HG03520 (cell line): Measurements from ENCODE around the gene FZR1.
"Not testable (repeated sequence)": the region's sequence is repeated elsewhere in the genome, so short reads cannot be mapped to it uniquely, and the experiment has no call there.

Experiments
- ATAC-seq: cut with Tn5 transposase; IDR thresholded peaks from one replicate; pipeline ENCODE4 v1.9.1; 2021; ENCODE audit warnings: mild to moderate bottlenecking, moderate library complexity; ENCODE audit not compliant: unreplicated experiment

FZR1 gene

DNA sequence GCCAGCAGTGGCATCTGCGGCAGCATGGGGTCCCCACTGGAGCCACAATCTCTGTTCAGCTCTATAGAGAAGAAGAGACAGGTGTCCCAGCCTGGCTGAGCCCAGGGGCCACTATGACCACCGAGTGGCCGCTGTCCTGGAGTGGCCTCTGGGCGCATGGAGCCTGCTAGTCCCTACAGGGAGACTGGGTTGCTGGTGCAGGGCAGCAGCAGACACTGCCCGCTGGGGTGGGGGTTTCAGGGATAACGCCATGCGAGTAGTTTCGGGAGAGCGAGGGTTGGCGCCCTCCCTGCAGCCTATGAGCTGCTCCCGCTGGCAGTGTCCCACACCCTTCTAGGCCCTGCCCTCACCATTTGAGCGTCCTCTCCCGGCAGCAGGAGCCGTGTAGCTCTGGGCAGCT, 22.0 kb downstream of the FZR1 start:
- ATAC-seq: no peak

DNA sequence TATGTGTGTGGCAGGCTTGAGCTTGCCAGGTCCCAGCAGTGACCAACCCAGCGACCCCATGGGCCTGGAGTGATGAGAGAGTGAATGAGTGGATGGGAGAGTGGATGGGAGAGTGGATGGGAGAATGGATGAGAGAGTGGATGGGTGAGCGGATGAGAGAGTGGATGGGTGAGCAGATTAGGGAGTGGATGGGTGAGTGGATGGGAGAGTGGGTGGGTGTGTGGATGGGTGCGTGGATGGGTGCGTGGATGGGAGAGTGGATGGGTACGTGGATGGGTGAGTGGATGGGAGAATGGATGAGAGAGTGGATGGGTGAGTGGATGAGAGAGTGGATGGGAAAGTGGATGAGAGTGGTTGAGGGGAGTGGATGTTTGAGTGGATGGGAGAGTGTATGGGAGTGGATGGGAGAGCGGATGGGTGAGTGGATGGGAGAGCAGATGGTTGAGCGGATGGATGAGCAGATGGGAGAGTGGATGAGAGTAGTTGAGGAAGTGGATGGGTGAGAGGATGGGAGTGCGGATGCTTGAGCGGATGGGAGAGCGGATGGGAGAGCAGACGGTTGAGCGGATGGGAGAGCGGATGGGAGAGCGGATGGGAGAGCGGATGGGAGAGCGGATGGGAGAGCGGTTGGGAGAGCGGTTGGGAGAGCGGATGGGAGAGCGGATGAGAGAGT, 22.6 kb downstream of the FZR1 start:
- ATAC-seq: no peak

DNA sequence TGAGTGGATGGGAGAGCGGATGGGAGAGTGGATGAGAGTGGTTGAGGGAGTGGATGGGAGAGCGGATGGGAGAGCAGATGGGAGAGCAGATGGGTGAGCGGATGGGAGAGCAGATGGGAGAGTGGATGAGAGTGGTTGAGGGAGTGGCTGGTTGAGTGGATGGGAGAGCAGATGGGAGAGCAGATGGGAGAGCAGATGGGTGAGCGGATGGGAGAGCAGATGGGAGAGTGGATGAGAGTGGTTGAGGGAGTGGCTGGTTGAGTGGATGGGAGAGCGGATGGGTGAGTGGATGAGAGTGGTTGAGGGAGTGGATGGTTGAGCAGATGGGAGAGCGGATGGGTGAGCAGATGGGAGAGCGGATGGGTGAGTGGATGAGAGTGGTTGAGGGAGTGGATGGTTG, 23.2 kb downstream of the FZR1 start:
- ATAC-seq: not testable (repeated sequence)

DNA sequence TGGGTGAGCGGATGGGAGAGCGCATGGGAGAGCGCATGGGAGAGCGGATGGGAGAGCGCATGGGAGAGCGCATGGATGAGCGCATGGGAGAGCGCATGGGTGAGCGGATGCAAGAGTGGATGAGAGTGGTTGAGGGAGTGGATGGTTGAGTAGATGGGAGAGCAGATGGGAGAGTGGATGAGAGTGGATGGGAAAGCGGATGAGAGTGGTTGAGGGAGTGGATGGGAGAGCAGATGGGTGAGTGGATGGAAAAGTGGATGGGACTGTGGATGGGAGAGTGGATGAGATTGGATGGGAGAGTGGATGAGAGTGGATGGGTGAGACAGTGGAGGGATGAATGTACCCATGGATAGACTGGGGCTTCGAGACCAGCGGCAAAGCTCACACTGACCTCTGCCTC, 24.3 kb downstream of the FZR1 start:
- no peak for ATAC-seq

DNA sequence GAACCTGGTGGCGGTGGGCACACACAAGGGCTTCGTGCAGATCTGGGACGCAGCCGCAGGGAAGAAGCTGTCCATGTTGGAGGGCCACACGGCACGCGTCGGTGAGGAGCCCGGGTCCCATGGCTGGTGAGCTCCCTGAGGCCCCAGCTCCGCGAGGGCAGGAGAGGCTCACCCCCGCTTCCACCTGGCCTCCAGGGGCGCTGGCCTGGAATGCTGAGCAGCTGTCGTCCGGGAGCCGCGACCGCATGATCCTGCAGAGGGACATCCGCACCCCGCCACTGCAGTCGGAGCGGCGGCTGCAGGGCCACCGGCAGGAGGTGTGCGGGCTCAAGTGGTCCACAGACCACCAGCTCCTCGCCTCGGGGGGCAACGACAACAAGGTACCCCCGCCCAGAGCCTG, 25.6 kb downstream of the FZR1 start:
- no peak for ATAC-seq

DNA sequence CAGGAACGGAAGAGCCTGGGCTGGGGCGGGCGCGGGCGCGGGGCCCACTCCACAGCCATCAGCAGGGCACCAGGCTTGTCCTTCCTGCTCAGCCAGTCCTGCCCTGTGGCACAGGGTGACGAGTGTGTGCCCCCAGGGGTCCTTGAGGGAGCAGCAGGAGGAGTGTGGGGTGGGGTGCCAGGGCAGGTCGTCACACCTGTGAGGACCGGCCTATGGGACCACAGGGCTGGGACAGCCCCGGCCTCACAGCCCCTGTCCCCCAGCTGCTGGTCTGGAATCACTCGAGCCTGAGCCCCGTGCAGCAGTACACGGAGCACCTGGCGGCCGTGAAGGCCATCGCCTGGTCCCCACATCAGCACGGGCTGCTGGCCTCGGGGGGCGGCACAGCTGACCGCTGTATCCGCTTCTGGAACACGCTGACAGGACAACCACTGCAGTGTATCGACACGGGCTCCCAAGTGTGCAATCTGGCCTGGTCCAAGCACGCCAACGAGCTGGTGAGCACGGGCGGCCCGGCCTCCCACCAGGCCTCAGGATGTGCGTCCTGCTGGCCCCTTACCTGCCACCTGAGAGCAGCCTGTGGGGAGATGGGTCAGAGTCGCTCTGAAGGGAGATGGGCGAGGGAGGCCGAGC, 26.2 kb downstream of the FZR1 start:
- no peak for ATAC-seq

DNA sequence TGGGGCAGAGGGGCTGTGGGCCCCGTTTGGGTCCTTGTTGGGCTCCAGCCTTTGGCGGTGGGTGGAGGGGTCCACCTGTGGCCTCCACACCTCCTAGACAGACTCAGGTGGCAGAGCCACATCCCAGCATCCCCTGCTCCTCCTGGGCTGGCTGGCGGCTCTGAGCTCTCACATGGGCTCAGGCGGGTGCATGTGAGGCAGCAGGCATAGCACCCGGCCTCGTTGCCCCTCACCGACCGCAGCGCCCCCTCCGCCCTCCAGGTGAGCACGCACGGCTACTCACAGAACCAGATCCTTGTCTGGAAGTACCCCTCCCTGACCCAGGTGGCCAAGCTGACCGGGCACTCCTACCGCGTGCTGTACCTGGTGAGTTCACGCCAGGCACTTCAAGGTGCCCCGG, 26.9 kb downstream of the FZR1 start:
- no peak for ATAC-seq

DNA sequence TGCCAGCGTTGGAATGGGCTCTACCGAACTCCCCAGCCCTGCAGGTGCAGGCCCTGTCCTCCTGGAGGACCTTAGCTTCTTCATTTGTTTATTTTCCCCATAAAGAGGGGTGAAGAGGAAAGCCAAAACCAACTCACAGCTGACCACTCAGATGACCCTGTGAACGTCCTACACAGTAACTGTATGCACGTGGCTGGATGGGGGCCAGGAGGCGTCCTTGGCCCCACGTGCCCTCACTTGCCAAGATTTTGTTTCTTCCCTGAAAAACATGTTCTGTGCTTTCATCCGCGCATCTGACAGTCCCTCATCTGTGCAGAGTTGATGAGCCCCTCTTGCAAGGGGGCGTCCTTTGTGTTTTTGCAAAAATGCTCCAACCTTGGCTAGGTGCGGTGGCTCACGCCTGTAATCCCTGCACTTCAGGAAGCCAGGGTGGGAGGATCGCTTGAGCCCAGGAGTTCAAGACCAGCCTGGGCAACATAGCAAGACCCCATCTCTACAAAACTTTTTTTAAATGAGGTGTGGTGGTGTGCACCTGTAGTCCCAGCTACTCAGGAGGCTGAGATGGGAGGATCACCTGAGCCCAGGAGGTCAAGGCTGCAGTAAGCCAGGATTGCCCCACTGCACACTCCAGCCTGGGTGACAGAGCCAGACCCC, 27.6 kb downstream of the FZR1 start:
- ATAC-seq: no peak

DNA sequence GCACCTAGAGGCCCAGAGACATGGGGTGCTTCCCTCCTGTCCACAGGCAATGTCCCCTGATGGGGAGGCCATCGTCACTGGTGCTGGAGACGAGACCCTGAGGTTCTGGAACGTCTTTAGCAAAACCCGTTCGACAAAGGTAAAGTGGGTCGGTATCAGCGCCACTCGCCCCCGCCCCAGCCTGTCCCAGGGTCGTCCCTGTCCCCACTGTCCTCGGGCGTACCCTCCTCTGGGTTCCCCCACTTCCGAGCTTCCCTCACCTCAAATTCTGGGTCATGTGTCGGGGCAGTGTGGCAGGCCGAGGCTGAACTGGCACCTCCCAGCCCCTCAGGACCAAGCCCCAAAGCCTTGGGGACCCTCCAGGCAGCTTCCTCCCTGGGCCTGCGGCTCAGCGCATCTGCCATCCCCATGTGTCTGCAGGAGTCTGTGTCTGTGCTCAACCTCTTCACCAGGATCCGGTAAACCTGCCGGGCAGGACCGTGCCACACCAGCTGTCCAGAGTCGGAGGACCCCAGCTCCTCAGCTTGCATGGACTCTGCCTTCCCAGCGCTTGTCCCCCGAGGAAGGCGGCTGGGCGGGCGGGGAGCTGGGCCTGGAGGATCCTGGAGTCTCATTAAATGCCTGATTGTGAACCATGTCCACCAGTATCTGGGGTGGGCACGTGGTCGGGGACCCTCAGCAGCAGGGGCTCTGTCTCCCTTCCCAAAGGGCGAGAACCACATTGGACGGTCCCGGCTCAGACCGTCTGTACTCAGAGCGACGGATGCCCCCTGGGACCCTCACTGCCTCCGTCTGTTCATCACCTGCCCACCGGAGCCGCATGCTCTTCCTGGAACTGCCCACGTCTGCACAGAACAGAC, 28.5 kb downstream of the FZR1 start:
- ATAC-seq: no peak

DNA sequence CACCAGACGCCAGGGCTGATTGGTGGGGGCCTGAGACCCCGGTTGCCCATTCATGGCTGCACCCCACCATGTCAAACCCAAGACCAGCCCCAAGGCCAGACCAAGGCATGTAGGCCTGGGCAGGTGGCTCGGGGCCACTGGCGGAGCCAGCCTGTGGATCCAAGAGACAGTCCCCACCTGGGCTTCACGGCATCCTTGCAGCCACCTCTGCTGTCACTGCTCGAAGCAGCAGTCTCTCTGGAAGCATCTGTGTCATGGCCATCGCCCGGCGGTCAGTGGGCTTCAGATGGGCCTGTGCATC, 29.1 kb downstream of the FZR1 start:
- no peak for ATAC-seq

DNA sequence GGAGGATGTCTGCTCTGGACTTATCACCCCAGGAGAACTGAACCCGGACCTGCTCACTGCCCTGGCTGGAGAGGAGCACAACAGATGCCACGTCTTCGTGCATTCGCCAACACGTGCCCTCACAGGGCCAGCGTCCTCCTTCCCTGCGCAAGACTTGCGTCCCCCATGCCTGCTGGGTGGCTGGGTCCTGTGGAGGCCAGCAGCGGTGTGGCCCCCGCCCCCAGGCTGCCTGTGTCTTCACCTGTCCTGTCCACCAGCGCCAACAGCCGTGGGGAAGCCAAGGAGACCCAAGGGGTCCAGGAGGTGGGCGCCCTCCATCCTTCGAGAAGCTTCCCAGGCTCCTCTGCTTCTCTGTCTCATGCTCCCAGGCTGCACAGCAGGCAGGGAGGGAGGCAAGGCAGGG, 29.5 kb downstream of the FZR1 start:
- ATAC-seq: no peak

DNA sequence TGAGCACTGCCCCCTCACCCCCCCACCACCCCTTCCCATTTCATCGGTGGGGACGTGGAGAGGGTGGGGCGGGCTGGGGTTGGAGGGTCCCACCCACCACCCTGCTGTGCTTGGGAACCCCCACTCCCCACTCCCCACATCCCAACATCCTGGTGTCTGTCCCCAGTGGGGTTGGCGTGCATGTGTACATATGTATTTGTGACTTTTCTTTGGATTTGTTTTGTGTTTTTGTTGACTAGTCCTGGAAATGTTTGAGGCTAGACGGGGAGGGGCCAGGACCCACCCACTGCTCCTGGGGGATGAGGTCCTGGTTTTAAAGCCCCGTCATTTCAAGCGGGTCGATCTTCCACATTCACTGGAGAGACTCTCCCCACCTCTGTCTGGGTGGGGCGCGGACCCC, 29.9 kb downstream of the FZR1 start:
- no peak for ATAC-seq

DNA sequence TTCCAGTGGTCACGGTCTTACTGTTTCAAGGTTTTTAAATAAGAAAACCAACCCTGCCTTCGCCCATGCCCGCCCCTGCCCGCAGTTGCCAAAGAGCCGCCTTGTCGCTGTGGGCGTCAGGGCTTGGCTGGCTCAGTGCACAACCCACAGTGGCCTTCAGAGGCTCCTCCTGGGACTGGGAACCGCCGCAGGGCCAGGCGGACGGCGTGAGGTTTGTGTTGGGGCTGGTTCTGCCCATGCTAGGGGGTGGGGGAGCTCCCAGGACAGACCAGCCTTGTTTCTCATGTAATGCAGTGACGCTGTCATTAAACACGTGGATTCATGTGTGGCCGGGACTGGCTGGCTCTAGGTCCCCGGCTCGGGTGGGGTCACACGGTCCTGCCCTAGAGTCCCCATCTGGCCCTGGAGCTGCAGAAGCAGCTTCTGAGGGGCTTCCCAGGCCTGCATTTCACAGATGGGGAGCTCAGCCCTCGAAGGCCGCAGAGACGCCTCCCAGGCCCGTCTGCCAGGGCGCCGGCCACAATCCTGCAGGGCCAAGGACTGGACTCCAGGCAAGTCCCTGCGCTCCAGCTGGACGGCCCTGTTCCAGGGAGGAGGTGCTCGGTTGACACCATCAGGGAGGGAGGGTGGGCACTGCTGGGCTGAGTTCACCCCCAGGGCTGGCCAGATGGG, 30.5 kb downstream of the FZR1 start:
- ATAC-seq: no peak

DNA sequence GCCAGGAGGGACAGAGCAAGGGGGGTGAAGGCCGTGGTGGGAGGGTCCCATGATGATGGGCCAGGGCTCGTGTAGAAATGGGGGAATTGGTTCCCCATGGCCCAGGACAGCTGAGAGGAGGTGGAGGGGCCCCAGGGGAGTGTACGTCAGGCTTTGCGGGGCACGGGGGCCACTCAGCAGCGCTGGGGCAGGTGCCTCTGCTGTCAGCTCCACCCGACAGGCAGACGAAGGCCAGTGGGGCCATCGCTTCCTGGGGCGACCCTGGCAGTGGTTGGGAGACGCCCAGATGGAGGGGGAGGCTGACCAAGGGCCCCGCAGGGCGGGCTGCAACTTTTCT, 31.0 kb downstream of the FZR1 start:
- ATAC-seq: no peak

DNA sequence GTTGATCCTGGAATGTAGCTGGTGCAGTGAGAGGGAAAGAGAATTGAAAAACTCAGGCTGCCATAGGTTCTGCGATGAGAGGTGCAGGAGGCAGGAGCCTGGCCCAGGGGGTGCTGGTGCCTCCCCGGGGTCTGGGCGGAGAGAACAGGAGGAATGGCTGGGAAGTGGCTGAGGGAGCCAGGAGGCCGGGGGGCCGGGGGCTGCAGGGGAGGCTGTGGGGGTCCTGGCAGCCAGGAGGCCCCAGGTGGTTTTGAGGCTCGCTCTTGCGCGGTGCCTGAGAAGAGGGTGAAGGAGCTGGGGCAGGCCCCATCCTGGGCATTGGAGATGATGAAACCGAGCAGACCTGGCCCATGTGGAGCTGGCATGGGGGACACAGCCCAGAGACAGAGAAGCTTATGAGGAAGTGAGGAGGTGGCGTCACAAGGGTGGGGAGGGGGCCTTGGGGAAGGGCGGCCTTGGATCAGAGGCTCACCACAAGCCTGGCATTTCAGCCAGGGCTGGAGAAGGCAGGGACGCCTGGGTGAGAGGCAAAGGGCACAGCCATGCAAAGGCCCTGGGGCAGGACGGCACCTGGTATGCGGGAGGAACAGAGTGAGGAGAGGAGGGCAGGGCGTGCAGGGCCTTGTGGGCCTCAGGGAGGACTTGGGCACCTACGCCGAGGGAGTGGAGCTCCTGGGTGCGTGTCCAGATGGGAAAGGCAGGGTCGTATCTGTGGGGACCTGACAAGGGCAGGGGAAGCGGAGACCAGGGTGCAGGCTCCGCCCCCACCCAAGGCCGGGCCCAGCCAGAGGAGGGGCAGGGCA, 31.5 kb downstream of the FZR1 start:
- ATAC-seq: no peak

DNA sequence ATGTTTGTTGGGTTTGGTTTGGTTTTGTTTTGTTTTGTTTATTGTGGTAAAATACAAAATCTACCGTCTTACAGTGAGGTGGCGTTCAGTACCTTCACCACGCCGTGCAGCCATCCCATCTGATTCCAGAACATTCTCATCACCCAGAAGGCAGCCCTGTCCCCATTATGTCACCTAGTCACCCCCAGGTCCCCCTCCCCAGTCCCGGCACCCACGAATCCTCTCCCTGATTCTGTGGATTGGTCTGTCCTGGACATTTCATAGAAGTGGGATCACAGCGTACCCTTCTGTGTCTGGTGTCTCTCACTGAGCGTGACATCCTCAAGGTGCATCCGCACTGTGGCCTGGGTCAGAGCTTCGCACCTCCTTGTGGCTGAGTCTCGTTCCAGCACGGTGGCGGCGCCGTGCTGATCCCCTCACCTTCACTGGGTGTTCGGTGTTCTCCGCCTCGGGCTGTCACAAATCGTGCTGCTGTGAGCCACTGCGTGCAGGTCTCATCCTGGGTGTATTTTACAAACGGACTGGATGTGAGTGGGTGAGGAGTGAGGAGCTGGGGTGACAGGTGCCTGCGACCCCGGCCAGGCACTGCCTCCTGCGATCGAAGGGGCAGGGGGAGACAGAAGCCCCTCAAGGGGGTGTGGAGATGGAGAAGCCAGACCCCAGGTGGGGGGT, 32.3 kb downstream of the FZR1 start:
- no peak for ATAC-seq

DNA sequence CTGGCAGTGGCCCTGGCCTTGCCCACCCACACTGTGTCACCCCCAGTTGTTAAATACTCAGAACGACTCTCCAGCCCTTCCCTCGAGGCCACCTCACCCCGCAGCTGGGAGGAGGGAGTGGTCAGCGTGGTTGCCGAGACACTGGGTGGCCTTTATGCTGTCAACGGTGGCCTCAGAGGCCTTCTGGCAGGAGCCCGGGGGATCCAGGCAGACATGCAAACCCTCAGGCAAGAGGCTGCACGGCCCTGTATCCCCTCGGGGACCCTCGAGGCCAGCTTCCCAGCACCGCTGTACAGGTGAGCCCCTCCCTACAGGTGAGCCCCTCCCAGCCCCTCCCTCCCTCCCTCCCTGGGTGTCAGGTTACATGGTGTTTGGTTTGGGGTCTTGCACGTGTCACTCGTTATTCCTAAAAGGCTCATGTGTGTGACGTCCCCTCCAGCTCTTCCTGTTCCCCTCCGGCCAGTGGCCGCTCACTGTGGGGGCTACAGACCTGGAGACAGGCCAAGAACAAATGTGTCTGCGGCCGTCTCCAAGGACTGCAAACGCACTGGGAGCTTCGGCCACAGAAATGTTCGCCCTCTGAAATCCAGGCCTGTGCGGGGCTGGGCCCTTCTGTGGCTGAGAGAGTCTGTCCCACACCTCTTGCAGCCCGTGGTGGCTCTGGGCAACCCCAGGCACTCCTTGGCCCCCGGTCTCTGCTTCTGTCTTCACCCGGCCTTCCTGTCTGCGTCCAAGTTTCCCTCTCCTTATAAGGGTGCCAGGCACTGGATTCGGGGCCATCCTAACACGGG, 33.0 kb downstream of the FZR1 start, which contains the start of gene TEKTIP1:
TEKTIP1 (plus strand) TSS at position 210 of the 791 bp plus-strand sequence; CDS start at position 214, 4 bp downstream.
- no peak for ATAC-seq

DNA sequence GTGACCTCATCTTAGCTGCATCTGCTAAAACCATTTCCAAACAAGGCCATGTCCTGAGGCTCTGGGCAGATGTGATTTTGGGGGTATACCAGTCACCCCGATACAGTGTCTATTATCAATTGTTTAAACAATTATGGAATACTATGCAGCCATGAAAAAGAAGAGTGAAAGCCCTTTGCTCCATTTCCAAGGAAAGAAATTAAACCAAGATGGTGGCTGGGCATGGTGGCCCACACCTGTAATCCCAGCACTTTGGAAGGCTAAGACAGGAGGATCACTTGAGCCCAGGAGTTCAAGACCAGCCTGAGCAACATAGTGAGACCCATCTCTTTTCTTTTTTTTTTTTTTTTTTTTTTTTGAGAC, 33.6 kb downstream of the FZR1 start:
- no peak for ATAC-seq
